Esophagus muscularis mucosa (tissue), 4 donors: ENCODE measurements around the gene LEUTX.

Experiments used
- EP300 ChIP-seq: sonication (generic); formaldehyde crosslinking; IDR thresholded peaks from one replicate; pipeline ENCODE4 v1.6.1; 2017; ENCODE audit warnings: antibody characterized with exemption
- POLR2A ChIP-seq: fragments of 450-650 bp; IDR thresholded peaks from one replicate; pipeline ENCODE4 v1.6.1; 2017; ENCODE audit warnings: antibody characterized with exemption, moderate library complexity, mild to moderate bottlenecking, low read depth
- POLR2AphosphoS5 ChIP-seq, 2 donors: sonication (generic); formaldehyde crosslinking; IDR thresholded peaks; one replicate each; pipeline ENCODE4 v1.6.1; 2017; ENCODE audit warnings: antibody characterized with exemption in 2 of 2
- TF ChIP-seq, protein P1 (sequence below), 3 experiments: fragments of 200-600 bp in 2 of 3; fragments of 450-650 bp in 1 of 3; sonication (generic) in 2 of 3; IDR thresholded peaks; one replicate each; pipeline ENCODE4 v1.5.1; 2017 to 2019; ENCODE audit warnings: antibody characterized with exemption in 3 of 3, mild to moderate bottlenecking in 2 of 3, moderate library complexity in 1 of 3

DNA sequence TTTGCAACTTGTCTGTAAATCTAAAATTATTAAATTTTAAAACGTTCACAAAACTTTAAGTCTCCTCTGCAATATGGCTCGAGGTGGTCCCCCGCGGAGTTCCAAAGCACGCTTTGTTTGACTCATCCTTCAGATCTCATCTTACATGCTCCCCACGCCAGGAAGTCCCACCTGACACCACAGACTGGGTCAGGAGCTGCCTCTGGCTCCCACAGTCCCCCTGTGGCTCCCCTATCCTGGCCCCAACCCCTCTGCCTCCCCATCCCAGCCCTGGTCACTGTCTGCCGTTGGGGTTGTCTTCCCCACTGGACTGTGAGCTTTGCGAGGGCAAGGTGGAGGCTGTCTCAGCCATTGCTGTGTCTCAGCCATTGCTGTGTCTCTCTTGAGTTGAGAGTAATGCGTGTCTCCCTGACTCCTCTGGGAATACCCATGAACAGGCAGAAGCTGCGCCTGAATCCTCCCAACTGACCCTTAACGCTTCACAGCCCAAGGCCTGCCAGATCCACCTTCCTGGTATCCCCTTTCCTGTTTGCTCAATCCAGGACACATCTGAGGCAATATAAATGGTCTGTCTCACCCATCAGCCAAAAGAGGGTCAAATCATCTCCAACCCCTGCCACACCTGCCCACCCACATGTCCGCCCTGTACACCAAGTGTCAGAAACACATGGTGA is 39.4 kb downstream of the LEUTX start:
- TF ChIP-seq POLR2A (no peak), POLR2AphosphoS5 (IDR thresholded peaks at IDR 0.05) (no peak), EP300 (no peak)
- TF ChIP-seq, protein P1, sequence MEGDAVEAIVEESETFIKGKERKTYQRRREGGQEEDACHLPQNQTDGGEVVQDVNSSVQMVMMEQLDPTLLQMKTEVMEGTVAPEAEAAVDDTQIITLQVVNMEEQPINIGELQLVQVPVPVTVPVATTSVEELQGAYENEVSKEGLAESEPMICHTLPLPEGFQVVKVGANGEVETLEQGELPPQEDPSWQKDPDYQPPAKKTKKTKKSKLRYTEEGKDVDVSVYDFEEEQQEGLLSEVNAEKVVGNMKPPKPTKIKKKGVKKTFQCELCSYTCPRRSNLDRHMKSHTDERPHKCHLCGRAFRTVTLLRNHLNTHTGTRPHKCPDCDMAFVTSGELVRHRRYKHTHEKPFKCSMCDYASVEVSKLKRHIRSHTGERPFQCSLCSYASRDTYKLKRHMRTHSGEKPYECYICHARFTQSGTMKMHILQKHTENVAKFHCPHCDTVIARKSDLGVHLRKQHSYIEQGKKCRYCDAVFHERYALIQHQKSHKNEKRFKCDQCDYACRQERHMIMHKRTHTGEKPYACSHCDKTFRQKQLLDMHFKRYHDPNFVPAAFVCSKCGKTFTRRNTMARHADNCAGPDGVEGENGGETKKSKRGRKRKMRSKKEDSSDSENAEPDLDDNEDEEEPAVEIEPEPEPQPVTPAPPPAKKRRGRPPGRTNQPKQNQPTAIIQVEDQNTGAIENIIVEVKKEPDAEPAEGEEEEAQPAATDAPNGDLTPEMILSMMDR (IDR thresholded peaks at IDR 0.05) = no peak
